Neural progenitor cell (in vitro differentiated cells): ENCODE data around the gene PRKCE. TPM values are rescaled to one million over a fixed set of nuclear protein-coding genes. Genes with fewer than 3 reads are reported as not detected.

Source experiments
- DNase-seq: peaks from one replicate; pipeline ENCODE4 v3.0.0-alpha.2; 2016; ENCODE audit warnings: low spot score
- H2AFZ ChIP-seq: fragments of 200-600 bp; sonication (generic); replicated peaks from 2 replicates; pipeline ENCODE4 v1.6.1; 2016; ENCODE audit warnings: antibody characterized with exemption
- H3F3A ChIP-seq: fragments of 200-600 bp; sonication (generic); 2 replicates; pipeline ENCODE4 v1.6.1; 2016; ENCODE audit warnings: antibody characterized with exemption, low read depth
- H3K27ac ChIP-seq: fragments of 200-600 bp; sonication (generic); 2 replicates; pipeline ENCODE4 v1.5.1; 2016; ENCODE audit warnings: mild to moderate bottlenecking
- H3K27me3 ChIP-seq: fragments of 200-600 bp; sonication (generic); 2 replicates; pipeline ENCODE4 v1.6.1; 2016; ENCODE audit warnings: mild to moderate bottlenecking, moderate library complexity
- H3K36me3 ChIP-seq: fragments of 200-600 bp; sonication (generic); 2 replicates; pipeline ENCODE4 v1.5.1; 2016
- H3K4me1 ChIP-seq: fragments of 200-600 bp; sonication (generic); 2 replicates; pipeline ENCODE4 v1.6.1; 2016; ENCODE audit warnings: mixed run types
- H3K4me2 ChIP-seq: fragments of 200-600 bp; sonication (generic); 2 replicates; pipeline ENCODE4 v1.6.1; 2016
- H3K4me3 ChIP-seq: fragments of 200-600 bp; sonication (generic); 2 replicates; pipeline ENCODE4 v1.5.1; 2016
- H3K79me2 ChIP-seq: fragments of 200-600 bp; sonication (generic); 2 replicates; pipeline ENCODE4 v1.6.1; 2016; ENCODE audit warnings: low read depth
- H3K9ac ChIP-seq: fragments of 200-600 bp; sonication (generic); 2 replicates; pipeline ENCODE4 v1.6.1; 2016
- H3K9me3 ChIP-seq: fragments of 200-600 bp; sonication (generic); 2 replicates; pipeline ENCODE4 v1.5.1; 2016; ENCODE audit warnings: low read depth
- H4K20me1 ChIP-seq: fragments of 200-600 bp; sonication (generic); 2 replicates; pipeline ENCODE4 v1.6.1; 2016; ENCODE audit warnings: low read depth
- H3K27ac Mint-ChIP-seq: 3 replicates; pipeline ENCODE4 v1.8.0; 2021; ENCODE audit warnings: mixed read lengths
- H3K27me3 Mint-ChIP-seq: 2 replicates; pipeline ENCODE4 v1.8.0; 2022; ENCODE audit warnings: low read depth, mild to moderate bottlenecking, inconsistent platforms, moderate library complexity, mixed read lengths; ENCODE audit not compliant: insufficient read depth
- H3K36me3 Mint-ChIP-seq: 3 replicates; pipeline ENCODE4 v1.8.0; 2021; ENCODE audit warnings: mixed read lengths
- H3K4me1 Mint-ChIP-seq: 3 replicates; pipeline ENCODE4 v1.8.0; 2021; ENCODE audit warnings: mixed read lengths
- H3K4me3 Mint-ChIP-seq: 3 replicates; pipeline ENCODE4 v1.8.0; 2021; ENCODE audit warnings: mild to moderate bottlenecking, moderate library complexity, mixed read lengths
- H3K9me3 Mint-ChIP-seq: 3 replicates; pipeline ENCODE4 v1.8.0; 2020; ENCODE audit warnings: mixed read lengths
- EZH2 ChIP-seq: fragments of 200-600 bp; sonication (generic); IDR thresholded peaks from 2 replicates; pipeline ENCODE4 v1.6.1; 2017; ENCODE audit warnings: antibody characterized with exemption, mild to moderate bottlenecking, moderate library complexity
- EZH2phosphoT487 ChIP-seq: fragments of 200-600 bp; sonication (generic); IDR thresholded peaks from 2 replicates; pipeline ENCODE4 v1.6.1; 2017; ENCODE audit warnings: antibody characterized with exemption
- total RNA-seq: library from RNA; depleted of rRNA; stranded (reverse); fragments of >200 nt; gene quantifications from 2 replicates; pipeline ENCODE4 v1.2.3, GENCODE V29; 2015; ENCODE audit warnings: low replicate concordance
- TF ChIP-seq, protein P1 (sequence below): fragments of 200-600 bp; sonication (generic); IDR thresholded peaks from 2 replicates; pipeline ENCODE4 v1.5.1; 2017; ENCODE audit warnings: antibody characterized with exemption, mild to moderate bottlenecking

PRKCE gene
- total RNA-seq, 1 donor from 2014 or later: 4.1 TPM

DNA sequence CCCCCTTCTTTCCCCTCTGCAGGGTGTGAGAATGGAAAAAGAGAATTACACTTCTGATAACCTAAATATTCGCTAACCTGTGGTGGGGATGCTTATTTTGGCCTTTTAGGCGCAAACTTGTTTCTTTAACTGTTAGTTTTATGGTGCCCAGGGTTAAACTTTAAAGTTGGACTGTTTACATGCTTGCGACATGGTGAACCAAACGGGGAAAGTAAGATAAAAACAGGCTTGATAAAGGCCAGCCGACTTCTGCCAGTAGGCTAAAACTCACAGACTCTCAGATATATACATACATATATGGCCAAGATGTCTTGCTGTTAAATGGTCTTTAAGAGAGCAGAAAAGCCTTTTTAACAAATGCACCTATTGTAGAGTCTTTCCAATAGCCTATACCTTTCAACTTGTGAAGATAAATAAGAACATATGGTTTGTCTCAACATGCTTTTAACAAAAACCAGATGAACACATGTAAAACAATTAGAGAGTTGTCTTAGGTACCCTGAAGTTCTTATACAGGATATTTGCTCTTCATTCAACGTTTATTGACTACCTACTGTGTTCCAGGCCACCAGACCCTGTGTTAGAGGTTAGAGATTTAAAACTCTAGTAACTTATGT is 29.0 kb downstream of the PRKCE start:
- Histone ChIP-seq H4K20me1 (no peaks in the 10 kb centered on the region), H3K9me3 (no peaks in the 10 kb centered on the region), H3K4me2 (no peak overlapping the region), H3K27me3 (no peaks in the 10 kb centered on the region), H3K4me3 (no peak overlapping the region), H3K36me3 (no peaks in the 10 kb centered on the region), H3K4me1 (no peaks in the 10 kb centered on the region), H3K9ac (no peak overlapping the region), H3K79me2 (no peaks in the 10 kb centered on the region), H3F3A (no peaks in the 10 kb centered on the region), H3K27ac (no peak overlapping the region), H2AFZ (no peak overlapping the region)
- no peak for DNase-seq
- no peaks in the 10 kb centered on the region for H3K9me3 Mint-ChIP-seq
- peaks cover 9% of the 10 kb centered on the region for H3K4me1 Mint-ChIP-seq
- no peaks in the 10 kb centered on the region for H3K36me3 Mint-ChIP-seq
- no peak overlapping the region for H3K4me3 Mint-ChIP-seq
- no peaks in the 10 kb centered on the region for H3K27me3 Mint-ChIP-seq
- TF ChIP-seq, protein P1, sequence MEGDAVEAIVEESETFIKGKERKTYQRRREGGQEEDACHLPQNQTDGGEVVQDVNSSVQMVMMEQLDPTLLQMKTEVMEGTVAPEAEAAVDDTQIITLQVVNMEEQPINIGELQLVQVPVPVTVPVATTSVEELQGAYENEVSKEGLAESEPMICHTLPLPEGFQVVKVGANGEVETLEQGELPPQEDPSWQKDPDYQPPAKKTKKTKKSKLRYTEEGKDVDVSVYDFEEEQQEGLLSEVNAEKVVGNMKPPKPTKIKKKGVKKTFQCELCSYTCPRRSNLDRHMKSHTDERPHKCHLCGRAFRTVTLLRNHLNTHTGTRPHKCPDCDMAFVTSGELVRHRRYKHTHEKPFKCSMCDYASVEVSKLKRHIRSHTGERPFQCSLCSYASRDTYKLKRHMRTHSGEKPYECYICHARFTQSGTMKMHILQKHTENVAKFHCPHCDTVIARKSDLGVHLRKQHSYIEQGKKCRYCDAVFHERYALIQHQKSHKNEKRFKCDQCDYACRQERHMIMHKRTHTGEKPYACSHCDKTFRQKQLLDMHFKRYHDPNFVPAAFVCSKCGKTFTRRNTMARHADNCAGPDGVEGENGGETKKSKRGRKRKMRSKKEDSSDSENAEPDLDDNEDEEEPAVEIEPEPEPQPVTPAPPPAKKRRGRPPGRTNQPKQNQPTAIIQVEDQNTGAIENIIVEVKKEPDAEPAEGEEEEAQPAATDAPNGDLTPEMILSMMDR: no peak
- no peak for TF ChIP-seq EZH2
- TF ChIP-seq EZH2phosphoT487: no peak
- no peak overlapping the region for H3K27ac Mint-ChIP-seq

DNA sequence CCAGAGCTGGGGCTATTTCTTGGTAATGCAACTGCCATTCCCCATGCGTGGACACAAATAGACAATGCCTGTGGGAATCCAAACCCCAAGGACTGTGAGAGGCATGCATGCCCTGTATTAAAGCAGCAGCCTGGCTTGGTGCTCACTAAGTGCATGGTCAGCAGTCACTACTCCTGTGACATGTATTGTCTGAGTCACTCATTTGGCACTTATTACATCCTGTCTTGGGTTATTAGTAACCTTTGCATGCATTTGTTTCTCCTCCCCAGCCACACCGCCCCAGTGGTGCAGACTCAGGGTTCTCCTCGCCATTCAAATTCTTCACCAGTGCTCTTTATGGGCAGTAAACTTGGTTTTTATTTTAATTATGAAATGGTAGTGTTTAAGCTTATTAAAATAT is 30.2 kb downstream of the PRKCE start:
- Histone ChIP-seq H3K79me2 (no peaks in the 10 kb centered on the region), H3K9ac (no peak overlapping the region), H3K9me3 (no peaks in the 10 kb centered on the region), H3K27ac (no peak overlapping the region), H3F3A (no peaks in the 10 kb centered on the region), H3K4me2 (no peak overlapping the region), H3K36me3 (no peaks in the 10 kb centered on the region), H4K20me1 (no peaks in the 10 kb centered on the region), H2AFZ (no peak overlapping the region), H3K4me1 (peaks cover 7% of the 10 kb centered on the region), H3K27me3 (no peaks in the 10 kb centered on the region), H3K4me3 (no peak overlapping the region)
- TF ChIP-seq, protein P1: no peak
- TF ChIP-seq EZH2phosphoT487: no peak
- TF ChIP-seq EZH2: no peak
- no peak overlapping the region for H3K4me3 Mint-ChIP-seq
- H3K36me3 Mint-ChIP-seq: no peaks in the 10 kb centered on the region
- no peaks in the 10 kb centered on the region for H3K9me3 Mint-ChIP-seq
- DNase-seq: no peak
- no peak overlapping the region for H3K27ac Mint-ChIP-seq
- H3K4me1 Mint-ChIP-seq: peaks cover 15% of the 10 kb centered on the region
- no peaks in the 10 kb centered on the region for H3K27me3 Mint-ChIP-seq

DNA sequence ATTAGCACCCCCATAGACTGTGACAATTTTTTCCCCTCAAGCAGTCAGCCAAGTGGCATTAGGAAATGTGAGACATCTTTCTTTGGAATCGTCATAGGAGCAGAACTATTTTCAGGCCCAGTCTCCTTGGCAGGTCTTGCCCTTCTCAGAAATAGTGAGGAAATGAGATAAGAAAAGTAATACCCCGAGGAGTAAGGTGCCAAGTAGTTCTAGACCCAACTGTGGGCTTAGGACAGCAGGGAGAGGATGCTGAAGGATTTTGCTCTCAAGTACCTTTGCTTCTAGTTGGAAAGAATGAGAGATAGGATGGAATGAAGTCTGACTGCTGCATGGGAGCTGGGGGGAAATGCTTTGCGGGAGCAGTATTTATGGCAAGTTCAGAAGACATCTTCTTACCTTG is 31.8 kb downstream of the PRKCE start:
- no peaks in the 10 kb centered on the region for H3K9me3 Mint-ChIP-seq
- Histone ChIP-seq H3K36me3 (no peaks in the 10 kb centered on the region), H3K27ac (no peak overlapping the region), H3F3A (no peaks in the 10 kb centered on the region), H3K4me2 (no peak overlapping the region), H3K79me2 (no peaks in the 10 kb centered on the region), H4K20me1 (no peaks in the 10 kb centered on the region), H3K9ac (no peak overlapping the region), H3K4me1 (peaks cover 7% of the 10 kb centered on the region), H3K27me3 (no peaks in the 10 kb centered on the region), H2AFZ (no peak overlapping the region), H3K4me3 (no peak overlapping the region), H3K9me3 (no peaks in the 10 kb centered on the region)
- no peaks in the 10 kb centered on the region for H3K27me3 Mint-ChIP-seq
- no peak for DNase-seq
- TF ChIP-seq EZH2phosphoT487 (no peak), EZH2 (no peak)
- TF ChIP-seq, protein P1: no peak
- no peaks in the 10 kb centered on the region for H3K36me3 Mint-ChIP-seq
- H3K27ac Mint-ChIP-seq: no peak overlapping the region
- H3K4me3 Mint-ChIP-seq: no peak overlapping the region
- H3K4me1 Mint-ChIP-seq: peaks cover 18% of the 10 kb centered on the region
